IMR-90 (cell line): Measurements from ENCODE around the gene B4GALT1. TPM values are rescaled to one million over a fixed set of nuclear protein-coding genes. Genes with fewer than 3 reads are reported as not detected.

Experiments
- ATAC-seq: fragments of 200-7000 bp; cut with Tn5 transposase; 2 replicates; pipeline ENCODE4 v1.9.1; 2020; ENCODE audit warnings: low read depth, mild to moderate bottlenecking, moderate library complexity
- BruUV-seq: library from RNA; stranded (reverse); fragments of 400-500 nt; replicated peaks from 2 replicates; lab custom pipeline; 2021; lab: Mats Ljungman, UMichigan
- CTCF ChIA-PET: fragments of 300-600 bp; formaldehyde crosslinking; extraction: SDS; loops from one replicate; lab custom pipeline; 2021; ENCODE audit warnings: antibody characterized with exemption; lab: Yijun Ruan, JAX
- POLR2A ChIA-PET: fragments of 300-600 bp; sonication (Branson Sonifier 250); formaldehyde crosslinking; loops from one replicate; lab custom pipeline; 2022; ENCODE audit warnings: antibody characterized with exemption; ENCODE audit not compliant: unreplicated experiment; lab: Charles Lee
- DNase-seq: peaks from one replicate; pipeline ENCODE4 v3.0.0; 2013
- H2AFZ ChIP-seq: replicated peaks from 2 replicates; pipeline ENCODE3; 2013; ENCODE audit warnings: low read length, mild to moderate bottlenecking; ENCODE audit not compliant: poor library complexity
- H2AK5ac ChIP-seq: 2 replicates; pipeline ENCODE4 v1.6.1; 2013; ENCODE audit warnings: low read depth, low read length, inconsistent platforms
- H2AK9ac ChIP-seq: replicated peaks from 2 replicates; pipeline ENCODE3; 2013; ENCODE audit warnings: mild to moderate bottlenecking, low read depth, low read length, moderate library complexity; ENCODE audit not compliant: poor library complexity
- H2BK120ac ChIP-seq: 2 replicates; pipeline ENCODE4 v1.6.1; 2013; ENCODE audit warnings: low read depth, low read length, inconsistent platforms
- H2BK15ac ChIP-seq: 3 replicates; pipeline ENCODE4 v1.6.1; 2013; ENCODE audit warnings: low read depth, low read length, inconsistent platforms
- H2BK20ac ChIP-seq: 2 replicates; pipeline ENCODE4 v1.6.1; 2013; ENCODE audit warnings: low read depth, mild to moderate bottlenecking, inconsistent platforms, low read length, moderate library complexity
- H2BK5ac ChIP-seq: 2 replicates; pipeline ENCODE4 v1.6.1; 2013; ENCODE audit warnings: mild to moderate bottlenecking, low read depth, low read length, inconsistent platforms; ENCODE audit not compliant: poor library complexity, severe bottlenecking
- H3K14ac ChIP-seq: replicated peaks from 2 replicates; pipeline ENCODE4 v1.6.1; 2013; ENCODE audit warnings: low read depth, low read length, inconsistent platforms
- H3K18ac ChIP-seq: 2 replicates; pipeline ENCODE4 v1.6.1; 2013; ENCODE audit warnings: low read depth, low read length, control low read depth
- H3K23ac ChIP-seq: 2 replicates; pipeline ENCODE4 v1.6.1; 2013; ENCODE audit warnings: low read depth, low read length, inconsistent platforms
- H3K27ac ChIP-seq: 2 replicates; pipeline ENCODE4 v1.5.1; 2013; ENCODE audit warnings: mild to moderate bottlenecking, control low read depth, low read length; ENCODE audit not compliant: insufficient read depth
- H3K27me3 ChIP-seq: 2 replicates; pipeline ENCODE4 v1.6.1; 2013; ENCODE audit warnings: low read length; ENCODE audit not compliant: control insufficient read depth, insufficient read depth
- H3K36me3 ChIP-seq: 2 replicates; pipeline ENCODE4 v1.6.1; 2013; ENCODE audit warnings: low read length, mixed read lengths; ENCODE audit not compliant: control insufficient read depth, insufficient read depth
- H3K4ac ChIP-seq: 2 replicates; pipeline ENCODE4 v1.6.1; 2013; ENCODE audit warnings: low read depth, low read length, inconsistent platforms
- H3K4me1 ChIP-seq: 2 replicates; pipeline ENCODE4 v1.6.1; 2013; ENCODE audit warnings: low read length, mixed read lengths; ENCODE audit not compliant: control insufficient read depth, insufficient read depth
- H3K4me2 ChIP-seq: 2 replicates; pipeline ENCODE4 v1.6.1; 2013; ENCODE audit warnings: low read depth, mild to moderate bottlenecking, control low read depth, low read length, moderate library complexity
- H3K4me3 ChIP-seq: 2 replicates; pipeline ENCODE4 v1.5.1; 2013; ENCODE audit warnings: low read depth, mild to moderate bottlenecking, control low read depth, low read length, moderate library complexity; ENCODE audit not compliant: insufficient read depth
- H3K56ac ChIP-seq: 2 replicates; pipeline ENCODE4 v1.6.1; 2013; ENCODE audit warnings: low read length, inconsistent platforms; ENCODE audit not compliant: insufficient read depth; ENCODE audit errors: extremely low read depth
- H3K79me1 ChIP-seq, 2 experiments: 2 replicates each; pipeline ENCODE4 v1.6.1; 2013; ENCODE audit warnings: low read length in 2 of 2, inconsistent platforms in 1 of 2, low read depth in 1 of 2
- H3K9ac ChIP-seq: 2 replicates; pipeline ENCODE4 v1.6.1; 2013; ENCODE audit warnings: low read depth, low read length, control low read depth
- H3K9me1 ChIP-seq: 2 replicates; pipeline ENCODE4 v1.6.1; 2013; ENCODE audit warnings: low read length, inconsistent platforms; ENCODE audit not compliant: insufficient read depth
- H3K9me3 ChIP-seq: 2 replicates; pipeline ENCODE4 v1.6.1; 2013; ENCODE audit warnings: low read length; ENCODE audit not compliant: control insufficient read depth, insufficient read depth
- H4K20me1 ChIP-seq: 2 replicates; pipeline ENCODE4 v1.6.1; 2013; ENCODE audit warnings: low read length, inconsistent platforms; ENCODE audit not compliant: insufficient read depth
- H4K5ac ChIP-seq: 2 replicates; pipeline ENCODE4 v1.6.1; 2013; ENCODE audit warnings: mild to moderate bottlenecking, low read depth, low read length, control low read depth
- H4K8ac ChIP-seq, 2 experiments: 2 replicates each; pipeline ENCODE4 v1.6.1; 2013; ENCODE audit warnings: low read depth in 2 of 2, low read length in 2 of 2, control low read depth in 1 of 2, inconsistent platforms in 1 of 2
- H4K91ac ChIP-seq: 2 replicates; pipeline ENCODE4 v1.6.1; 2013; ENCODE audit warnings: low read depth, low read length, inconsistent platforms; ENCODE audit not compliant: insufficient read depth
- CHD1 ChIP-seq: IDR thresholded peaks from 2 replicates; pipeline ENCODE4 v1.6.1; 2012; ENCODE audit warnings: low read depth, low read length, improper control_type of control experiment
- POLR2A ChIP-seq: IDR thresholded peaks from 2 replicates; pipeline ENCODE4 v1.6.1; 2012; ENCODE audit warnings: mild to moderate bottlenecking, low read depth, low read length
- RAD21 ChIP-seq: IDR thresholded peaks from 2 replicates; pipeline ENCODE4 v1.6.1; 2012; ENCODE audit warnings: low read length, improper control_type of control experiment
- RCOR1 ChIP-seq: IDR thresholded peaks from 2 replicates; pipeline ENCODE4 v1.6.1; 2012; ENCODE audit warnings: mild to moderate bottlenecking, low read length, improper control_type of control experiment; ENCODE audit not compliant: insufficient replicate concordance
- SMC3 ChIP-seq: fragments of 150-350 bp; IDR thresholded peaks from 2 replicates; pipeline ENCODE4 v1.6.1; 2016; ENCODE audit warnings: low read depth, mild to moderate bottlenecking, antibody characterized with exemption, low read length, moderate library complexity
- WGBS, 2 experiments: methylation state at CpG; one replicate each; pipeline versions ENCODE4 v1.1.5 to v1.1.7; 2013; ENCODE audit warnings: missing lambda C conversion rate in 2 of 2; ENCODE audit not compliant: insufficient read length in 1 of 2; ENCODE audit errors: extremely low coverage in 2 of 2; 5-methylcytosine and 5-hydroxymethylcytosine counted together
- dilution Hi-C: fragments of 300-500 bp; cut with HindIII; formaldehyde crosslinking; loops from one replicate; pipeline ENCODE4 v1.14.3; 2018; ENCODE audit warnings: low sequenced_read_pairs; ENCODE audit not compliant: unreplicated experiment
- in situ Hi-C: fragments of 300-500 bp; cut with MboI; formaldehyde crosslinking; loops from 3 replicates; pipeline ENCODE4 v1.14.3; 2019; ENCODE audit warnings: low sequenced_read_pairs, inconsistent platforms, mixed read lengths
- intact Hi-C: fragments of 100-400 bp; cut with micrococcal nuclease; formaldehyde crosslinking; loops from 2 replicates; pipeline ENCODE4 v1.10.0; 2022
- polyA plus RNA-seq, 3 experiments: library from polyadenylated mRNA; depleted of rRNA; stranded (reverse); fragments of >200 nt; gene quantifications; 2 replicates each; pipeline ENCODE4 v1.2.3, GENCODE V29; 2012; ENCODE audit warnings: low replicate concordance in 1 of 3
- total RNA-seq: library from RNA; depleted of rRNA; stranded (reverse); fragments of >200 nt; gene quantifications from 2 replicates; pipeline ENCODE4 v1.2.3, GENCODE V29; 2012
- TF ChIP-seq, protein P1 (sequence below): fragments of 150-350 bp; IDR thresholded peaks from 2 replicates; pipeline ENCODE4 v1.6.1; 2016; ENCODE audit warnings: low read depth, mild to moderate bottlenecking, low read length, moderate library complexity, borderline replicate concordance

B4GALT1 gene
- total and polyA plus RNA-seq, 2 of the 4 experiments (the other 2 are of a cell fraction), result 8.8 to 37.8 TPM

DNA sequence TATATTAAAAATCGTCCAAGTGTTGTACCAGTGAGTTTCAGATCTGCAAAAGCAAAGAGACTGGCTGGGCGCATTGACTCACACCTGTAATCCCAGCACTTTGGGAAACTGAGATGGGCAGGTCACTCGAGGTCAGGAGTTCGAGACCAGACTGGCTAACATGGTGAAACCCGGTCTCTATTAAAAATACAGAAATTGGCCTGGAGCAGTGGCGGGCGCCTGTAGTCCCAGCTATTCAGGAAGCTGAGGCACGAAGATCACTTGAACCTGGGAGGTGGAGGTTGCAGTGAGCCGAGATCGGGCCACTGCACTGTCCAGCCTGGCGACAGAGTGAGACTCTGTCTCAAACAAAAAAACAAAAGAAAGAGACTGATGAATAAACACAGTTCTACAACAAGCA, 18.3 kb upstream of the B4GALT1 start:
- Histone ChIP-seq H3K4me2 (no peak overlapping the region), H4K91ac (peak overlapping the region; percentile 16; the same call in 1 of the 2 replicates), H3K4ac (peak overlapping the region; percentile 2), H2AK9ac (no peak overlapping the region), H2AK5ac (peak overlapping the region; percentile 64; the same call in 1 of the 2 replicates), H3K9ac (no peak overlapping the region), H2BK5ac (no peak overlapping the region), H3K27ac (no peak overlapping the region), H2BK20ac (no peak overlapping the region), H2BK15ac (peak overlapping the region; percentile 18; the same call in 1 of the 3 replicates), H3K27me3 (no peaks in the 10 kb centered on the region), H3K36me3 (no peaks in the 10 kb centered on the region), H3K9me1 (peaks cover 8% of the 10 kb centered on the region; the same call in 1 of the 2 replicates), H4K8ac (no peak overlapping the region; a peak in 1 of 4 replicates), H3K56ac (no peak overlapping the region), H3K4me1 (peaks cover 26% of the 10 kb centered on the region), H2AFZ (no peak overlapping the region), H3K18ac (no peak overlapping the region), H2BK120ac (peak overlapping the region; percentile 51; the same call in 1 of the 2 replicates), H4K5ac (no peak overlapping the region; the same call in 1 of the 2 replicates), H3K4me3 (no peak overlapping the region), H3K9me3 (no peaks in the 10 kb centered on the region), H3K14ac (no peak overlapping the region), H4K20me1 (no peaks in the 10 kb centered on the region), H3K23ac (no peak overlapping the region), H3K79me1 (no peaks in the 10 kb centered on the region)
- intact Hi-C loops, result loop anchor here (5.0 kb wide), 1 partner anchor 37 kb away; no protein-coding TSS in a partner anchor
- in situ Hi-C loops, result no loop called here
- ChIA-PET POLR2A (no interaction called here), CTCF (interaction anchor here (1.4 kb wide), 1 partner anchor 9 kb away, joined by 4 read pairs; no protein-coding TSS in a partner anchor)
- ATAC-seq (no peak), DNase-seq (no peak)
- 100% methylated on average over 2 of the region's 11 CpGs; no CpG with 5 or more reads in 1 of the 2 experiments for WGBS, 2 experiments
- no TSS peak for BruUV-seq
- dilution Hi-C loops, result no loop called here
- TF ChIP-seq POLR2A (no peak), RAD21 (no peak), SMC3 (no peak), RCOR1 (no peak), CHD1 (no peak)
- TF ChIP-seq, protein P1, sequence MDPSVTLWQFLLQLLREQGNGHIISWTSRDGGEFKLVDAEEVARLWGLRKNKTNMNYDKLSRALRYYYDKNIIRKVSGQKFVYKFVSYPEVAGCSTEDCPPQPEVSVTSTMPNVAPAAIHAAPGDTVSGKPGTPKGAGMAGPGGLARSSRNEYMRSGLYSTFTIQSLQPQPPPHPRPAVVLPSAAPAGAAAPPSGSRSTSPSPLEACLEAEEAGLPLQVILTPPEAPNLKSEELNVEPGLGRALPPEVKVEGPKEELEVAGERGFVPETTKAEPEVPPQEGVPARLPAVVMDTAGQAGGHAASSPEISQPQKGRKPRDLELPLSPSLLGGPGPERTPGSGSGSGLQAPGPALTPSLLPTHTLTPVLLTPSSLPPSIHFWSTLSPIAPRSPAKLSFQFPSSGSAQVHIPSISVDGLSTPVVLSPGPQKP, result no peak
